Measurements from ENCODE around the gene ART3. TPM values are rescaled to one million over a fixed set of nuclear protein-coding genes. Genes with fewer than 3 reads are reported as not detected.

The ART3 gene
- total RNA-seq, 1 donor from 2014 or later, result 0.40 TPM

DNA sequence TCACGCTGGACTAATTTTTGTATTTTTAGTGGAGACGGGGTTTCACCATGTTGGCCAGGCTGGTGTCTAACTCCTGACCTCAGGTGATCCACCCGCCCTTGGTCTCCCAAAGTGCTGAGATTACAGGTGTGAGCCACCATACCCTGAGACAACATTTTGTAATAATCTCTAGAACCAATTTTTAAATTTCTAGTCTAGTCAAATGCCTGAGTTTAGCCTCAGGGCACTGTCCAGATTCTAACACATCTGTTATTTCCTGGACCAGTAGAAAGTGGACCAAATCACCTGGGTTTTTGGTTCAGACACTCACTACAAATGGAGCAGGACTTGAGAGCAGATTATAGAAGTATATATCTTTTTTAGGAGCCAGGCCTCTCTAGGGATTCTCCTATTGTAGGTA lies 21.6 kb downstream of the ART3 start:
- Mint-ChIP-seq H3K4me3 (ENCODE audit: unreplicated experiment) (no peak overlapping the region), H3K36me3 (ENCODE audit: low read depth) (no peaks in the 10 kb centered on the region), H3K9me3 (ENCODE audit: low read depth) (no peaks in the 10 kb centered on the region), H3K27me3 (ENCODE audit: low read depth) (no peaks in the 10 kb centered on the region), H3K4me1 (ENCODE audit: low read depth) (no peaks in the 10 kb centered on the region), H3K27ac (ENCODE audit: unreplicated experiment) (no peak overlapping the region)
- DNase-seq (ENCODE audit: low spot score), result no peak
- TF ChIP-seq, protein P1, sequence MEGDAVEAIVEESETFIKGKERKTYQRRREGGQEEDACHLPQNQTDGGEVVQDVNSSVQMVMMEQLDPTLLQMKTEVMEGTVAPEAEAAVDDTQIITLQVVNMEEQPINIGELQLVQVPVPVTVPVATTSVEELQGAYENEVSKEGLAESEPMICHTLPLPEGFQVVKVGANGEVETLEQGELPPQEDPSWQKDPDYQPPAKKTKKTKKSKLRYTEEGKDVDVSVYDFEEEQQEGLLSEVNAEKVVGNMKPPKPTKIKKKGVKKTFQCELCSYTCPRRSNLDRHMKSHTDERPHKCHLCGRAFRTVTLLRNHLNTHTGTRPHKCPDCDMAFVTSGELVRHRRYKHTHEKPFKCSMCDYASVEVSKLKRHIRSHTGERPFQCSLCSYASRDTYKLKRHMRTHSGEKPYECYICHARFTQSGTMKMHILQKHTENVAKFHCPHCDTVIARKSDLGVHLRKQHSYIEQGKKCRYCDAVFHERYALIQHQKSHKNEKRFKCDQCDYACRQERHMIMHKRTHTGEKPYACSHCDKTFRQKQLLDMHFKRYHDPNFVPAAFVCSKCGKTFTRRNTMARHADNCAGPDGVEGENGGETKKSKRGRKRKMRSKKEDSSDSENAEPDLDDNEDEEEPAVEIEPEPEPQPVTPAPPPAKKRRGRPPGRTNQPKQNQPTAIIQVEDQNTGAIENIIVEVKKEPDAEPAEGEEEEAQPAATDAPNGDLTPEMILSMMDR (IDR thresholded peaks at IDR 0.05), result no peak

DNA sequence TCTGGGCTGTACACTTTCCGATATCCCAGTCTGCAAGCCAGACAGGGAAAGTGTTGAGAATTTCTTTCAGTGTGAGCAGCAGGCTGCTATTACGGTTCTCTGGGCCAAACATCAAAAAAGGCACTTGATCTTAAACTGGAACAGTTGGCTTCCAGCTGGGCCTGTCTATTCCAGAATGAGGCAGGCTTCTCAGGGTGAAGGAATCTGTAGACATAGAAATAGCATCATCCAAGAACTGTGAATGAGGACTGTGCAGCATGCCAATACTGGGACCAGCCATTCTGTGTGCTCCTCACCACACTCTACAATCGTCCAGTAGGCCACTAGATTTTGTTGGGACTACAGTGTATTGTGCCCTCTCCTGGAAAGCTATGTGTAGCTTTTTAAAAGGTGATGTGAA lies 31.1 kb downstream of the ART3 start:
- peaks cover 6% of the 10 kb centered on the region for H3K27me3 Mint-ChIP-seq (ENCODE audit: low read depth)
- no peaks in the 10 kb centered on the region for H3K9me3 Mint-ChIP-seq (ENCODE audit: low read depth)
- TF ChIP-seq, protein P1 (IDR thresholded peaks at IDR 0.05), result no peak

DNA sequence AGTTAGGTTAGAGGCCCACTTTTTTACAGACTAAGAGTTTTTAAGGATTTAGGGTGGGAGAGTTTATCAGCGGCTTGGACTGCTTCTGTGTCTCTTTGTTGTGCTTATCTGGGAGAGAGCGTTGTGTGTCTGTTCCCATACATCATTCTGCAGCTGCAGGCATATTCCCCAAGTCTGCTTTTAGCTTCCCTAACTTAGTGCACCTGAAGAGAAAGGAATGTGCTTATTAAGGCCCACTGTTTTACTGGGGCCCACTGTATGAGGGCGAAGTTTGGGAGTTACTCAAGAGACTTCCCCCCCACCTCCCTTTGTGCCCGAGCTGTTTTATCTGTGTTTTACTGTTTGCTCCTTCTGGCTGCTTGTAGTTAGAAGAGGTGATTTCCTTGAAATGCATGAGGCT lies 31.9 kb downstream of the ART3 start:
- H3K4me1 Mint-ChIP-seq (ENCODE audit: low read depth), result no peaks in the 10 kb centered on the region
- no peaks in the 10 kb centered on the region for H3K9me3 Mint-ChIP-seq (ENCODE audit: low read depth)
- no peak overlapping the region for H3K4me3 Mint-ChIP-seq (ENCODE audit: unreplicated experiment)
- no peak for DNase-seq (ENCODE audit: low spot score)
- H3K36me3 Mint-ChIP-seq (ENCODE audit: low read depth), result no peaks in the 10 kb centered on the region
- H3K27ac Mint-ChIP-seq (ENCODE audit: unreplicated experiment), result no peak overlapping the region
- peaks cover 6% of the 10 kb centered on the region for H3K27me3 Mint-ChIP-seq (ENCODE audit: low read depth)
- TF ChIP-seq, protein P1 (IDR thresholded peaks at IDR 0.05), result no peak

More for the DNA sequence above, 31.1 kb downstream of the ART3 start:
- Mint-ChIP-seq H3K4me1 (ENCODE audit: low read depth) (no peaks in the 10 kb centered on the region), H3K4me3 (ENCODE audit: unreplicated experiment) (no peak overlapping the region), H3K27ac (ENCODE audit: unreplicated experiment) (no peak overlapping the region), H3K36me3 (ENCODE audit: low read depth) (no peaks in the 10 kb centered on the region)
- DNase-seq (ENCODE audit: low spot score), result no peak

DNA sequence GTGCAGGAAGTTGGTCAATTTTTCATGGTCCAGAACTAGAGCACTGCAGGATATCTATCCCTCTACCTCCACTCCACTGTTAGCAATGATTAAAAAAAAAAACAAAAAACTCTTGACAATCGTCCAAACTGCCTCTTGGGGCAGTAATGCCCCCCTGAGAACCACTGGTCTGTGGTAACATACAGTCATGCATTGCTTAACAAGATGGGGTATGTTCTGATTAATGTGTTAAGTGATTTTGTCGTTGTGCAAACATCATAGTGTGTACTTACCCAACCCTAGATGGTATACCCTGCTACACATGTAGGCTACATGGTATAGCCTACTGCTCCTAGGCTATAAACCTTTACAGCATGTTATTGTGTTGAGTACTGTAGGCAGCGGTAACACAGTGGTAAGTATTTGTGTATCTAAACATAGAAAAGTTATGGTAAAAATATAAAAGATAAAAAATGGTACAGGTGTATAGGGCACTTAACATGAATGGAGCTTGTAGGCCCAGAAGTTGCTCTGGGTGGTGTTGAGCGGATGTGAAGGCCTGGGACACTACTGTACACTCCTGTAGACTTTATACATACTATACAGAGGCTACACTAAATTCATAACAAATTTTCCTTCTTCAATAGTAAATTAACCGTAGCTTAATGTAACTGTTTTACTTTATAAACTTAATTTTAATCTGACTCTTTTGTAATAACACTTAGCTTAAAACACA lies 34.1 kb downstream of the ART3 start:
- no peaks in the 10 kb centered on the region for H3K4me1 Mint-ChIP-seq (ENCODE audit: low read depth)
- TF ChIP-seq, protein P1 (IDR thresholded peaks at IDR 0.05), result no peak
- no peak for DNase-seq (ENCODE audit: low spot score)
- peaks cover 5% of the 10 kb centered on the region for H3K36me3 Mint-ChIP-seq (ENCODE audit: low read depth)
- no peak overlapping the region for H3K27ac Mint-ChIP-seq (ENCODE audit: unreplicated experiment)
- no peaks in the 10 kb centered on the region for H3K9me3 Mint-ChIP-seq (ENCODE audit: low read depth)
- no peak overlapping the region for H3K4me3 Mint-ChIP-seq (ENCODE audit: unreplicated experiment)
- no peaks in the 10 kb centered on the region for H3K27me3 Mint-ChIP-seq (ENCODE audit: low read depth)

DNA sequence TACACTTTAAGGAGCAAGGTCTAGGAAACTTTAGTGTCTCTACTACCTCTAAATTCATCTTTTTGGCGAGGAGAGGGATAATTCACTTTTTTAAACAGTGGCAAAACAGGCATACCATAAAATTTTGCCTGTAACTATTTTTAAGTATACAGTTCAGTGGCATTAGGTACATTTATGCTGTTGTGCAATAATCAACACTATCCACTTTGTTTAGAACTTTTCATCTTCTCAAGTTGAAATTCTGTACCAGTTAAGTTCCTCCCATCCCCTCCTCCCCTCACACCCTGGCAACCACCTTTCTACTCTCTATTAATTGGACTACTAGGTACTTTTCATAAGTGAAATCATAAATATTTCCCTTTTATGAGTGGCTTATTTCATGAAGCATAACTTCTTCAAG lies 42.3 kb downstream of the ART3 start:
- H3K9me3 Mint-ChIP-seq (ENCODE audit: low read depth), result no peaks in the 10 kb centered on the region

More for the DNA sequence above, 42.3 kb downstream of the ART3 start:
- Mint-ChIP-seq H3K27ac (ENCODE audit: unreplicated experiment) (no peak overlapping the region), H3K4me3 (ENCODE audit: unreplicated experiment) (no peak overlapping the region), H3K4me1 (ENCODE audit: low read depth) (no peaks in the 10 kb centered on the region), H3K27me3 (ENCODE audit: low read depth) (no peaks in the 10 kb centered on the region), H3K36me3 (ENCODE audit: low read depth) (peaks cover 40% of the 10 kb centered on the region)
- TF ChIP-seq, protein P1 (IDR thresholded peaks at IDR 0.05), result no peak
- no peak for DNase-seq (ENCODE audit: low spot score)
